Umbilical cord (tissue), 2 donors: ENCODE measurements around the gene DPP6. TPM values are rescaled to one million over a fixed set of nuclear protein-coding genes. Genes with fewer than 3 reads are reported as not detected.

Experiments
- DNase-seq: peaks from one replicate; pipeline ENCODE4 v3.0.0-alpha.2; 2015; ENCODE audit warnings: low spot score
- total RNA-seq: library from RNA; depleted of rRNA; stranded (reverse); fragments of >200 nt; gene quantifications from one replicate; pipeline ENCODE4 v1.2.3, GENCODE V29; 2014; ENCODE audit warnings: low replicate concordance; ENCODE audit not compliant: insufficient read depth

Gene DPP6
- total RNA-seq, 1 donor from 2014 or later: 1.2 TPM

DNA sequence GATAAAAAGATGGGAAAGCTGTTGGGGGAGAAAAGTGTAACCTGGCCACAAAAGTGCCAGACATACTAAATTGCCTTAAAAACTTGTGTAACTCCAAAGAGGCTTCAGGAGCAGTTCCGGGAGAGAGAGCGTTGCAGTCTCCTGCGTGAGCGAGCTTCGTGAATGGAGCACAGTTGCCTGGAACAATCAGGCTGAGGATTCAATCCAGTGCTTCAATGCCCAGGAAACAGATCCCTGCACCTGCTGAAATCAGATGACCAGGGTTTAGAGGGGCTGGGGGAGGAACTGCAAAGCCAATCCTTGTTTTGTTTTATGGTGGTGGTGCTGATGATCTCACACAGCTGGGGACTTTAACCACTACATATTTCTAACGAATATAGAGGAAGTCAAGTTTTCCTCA is 398.3 kb downstream of the DPP6 start:
- no peak for DNase-seq

DNA sequence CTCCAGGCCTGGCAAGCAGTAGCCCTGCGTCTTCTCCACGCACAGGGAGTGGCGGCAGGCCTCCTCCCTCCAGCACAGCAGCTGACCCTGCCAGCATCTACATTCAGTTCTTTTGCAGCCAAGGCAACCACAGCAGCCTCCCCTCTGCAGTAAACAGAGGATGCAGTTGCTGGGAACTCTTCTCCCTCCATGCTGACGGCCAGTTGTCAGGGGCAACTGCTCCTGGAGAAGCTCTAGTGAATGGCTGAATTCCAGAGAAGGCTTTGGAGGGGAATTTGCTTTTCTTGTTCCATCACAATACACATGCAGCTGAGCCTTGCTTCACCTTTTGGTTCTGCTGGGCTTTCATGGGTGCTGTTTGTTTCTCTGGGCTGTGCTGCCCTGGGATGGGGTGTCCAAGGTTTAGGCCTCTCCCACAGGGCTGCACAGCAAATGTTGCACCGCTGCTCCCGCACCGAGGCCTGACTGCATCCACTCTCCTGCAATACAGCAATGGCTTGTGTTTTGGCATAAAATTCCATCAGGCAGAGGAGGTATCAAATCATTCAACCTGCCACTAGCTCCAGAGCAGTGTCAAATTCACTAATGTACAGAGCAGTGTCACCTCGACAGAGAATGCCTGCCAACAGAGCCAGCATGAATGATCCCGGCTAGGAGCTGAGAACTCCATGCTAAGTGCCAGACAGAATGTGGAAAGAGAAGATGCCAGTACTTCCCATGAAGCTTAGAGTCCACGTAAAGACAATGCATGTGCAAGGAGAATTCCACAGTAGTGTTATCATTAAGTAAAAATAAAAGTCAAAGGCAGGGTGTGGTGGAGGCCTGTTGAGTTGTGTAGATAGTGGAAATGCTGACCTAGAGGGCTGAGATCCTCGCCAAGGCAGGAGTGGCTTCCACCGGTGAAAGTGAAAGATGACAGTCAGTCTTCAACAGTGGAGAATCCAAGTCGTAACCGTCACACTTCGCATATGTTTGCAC is 399.6 kb downstream of the DPP6 start:
- DNase-seq: no peak

DNA sequence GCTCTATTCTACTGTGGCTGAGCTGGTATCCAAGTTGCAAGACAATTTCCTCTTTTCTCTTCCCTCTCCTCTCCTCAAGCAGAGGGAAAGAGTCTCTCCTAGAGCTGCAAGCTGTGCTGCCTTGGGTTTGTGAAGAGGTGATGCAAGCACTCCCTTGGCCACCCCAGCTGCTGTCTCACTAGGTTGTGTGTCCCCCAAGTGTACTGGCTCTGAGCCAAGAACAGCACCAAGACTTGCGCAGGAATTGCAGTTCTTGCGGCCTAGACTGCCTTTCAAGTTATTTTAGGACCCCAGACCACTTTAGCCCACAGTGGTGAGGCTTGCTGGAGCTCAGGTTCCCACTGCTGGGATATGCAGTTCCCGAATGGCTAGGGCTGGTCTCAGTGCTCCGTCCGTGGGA is 411.6 kb downstream of the DPP6 start:
- no peak for DNase-seq

DNA sequence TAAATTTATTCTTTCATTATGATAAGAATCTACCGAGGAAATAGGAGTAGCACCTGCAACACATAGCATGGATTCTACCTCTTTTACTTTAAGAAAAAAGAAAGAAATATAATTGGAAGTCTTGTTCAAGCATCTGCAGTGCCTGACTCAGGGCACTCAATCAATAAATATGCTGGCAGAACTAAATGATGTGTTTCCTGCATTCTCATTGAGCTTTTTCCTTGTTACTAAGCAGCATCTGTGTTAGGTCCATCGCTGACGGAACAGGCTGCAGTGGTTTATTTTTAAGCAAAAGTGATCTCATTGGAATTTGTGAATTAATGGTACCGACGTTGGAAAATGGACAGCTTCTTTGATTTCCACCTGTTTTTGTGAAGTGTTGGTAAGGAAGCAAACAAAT is 417.5 kb downstream of the DPP6 start:
- DNase-seq: no peak

DNA sequence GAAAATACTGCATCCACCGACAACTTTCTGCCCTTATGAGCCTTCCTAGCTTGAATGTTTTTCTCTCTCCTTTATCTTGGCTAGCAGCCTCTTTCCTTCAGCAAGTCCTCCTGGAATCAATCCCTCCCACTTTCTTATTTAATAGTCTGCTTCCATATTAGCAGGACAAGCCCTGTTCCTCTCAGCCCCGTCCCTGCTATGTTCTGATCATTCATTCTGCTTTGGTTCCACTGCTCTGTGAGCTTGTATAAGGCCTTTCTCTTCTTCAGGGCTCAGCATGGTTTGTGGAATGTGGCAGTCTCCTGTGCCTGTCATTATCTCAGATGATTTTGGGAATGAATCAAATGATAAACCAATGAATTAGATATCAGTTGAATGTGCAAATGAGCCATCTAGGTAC is 420.1 kb downstream of the DPP6 start:
- DNase-seq: no peak

DNA sequence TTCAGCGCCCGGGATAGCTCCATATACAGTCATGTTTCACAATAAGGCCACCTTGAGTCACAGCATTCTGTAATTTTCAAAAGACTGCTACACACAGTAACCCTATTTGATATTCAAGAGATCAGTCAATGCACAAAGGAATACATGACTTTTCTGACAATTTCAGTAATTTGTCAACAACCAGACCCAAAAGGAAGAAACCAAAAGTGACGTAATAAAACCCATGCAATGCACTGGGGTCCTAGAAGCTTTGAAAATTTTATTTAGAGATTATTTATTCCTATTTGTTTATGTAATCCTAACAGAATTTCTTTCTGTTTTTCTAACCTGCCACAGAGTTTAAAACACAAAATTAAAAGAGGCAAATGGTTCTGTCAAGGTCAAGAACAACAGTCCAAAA is 421.2 kb downstream of the DPP6 start:
- no peak for DNase-seq

DNA sequence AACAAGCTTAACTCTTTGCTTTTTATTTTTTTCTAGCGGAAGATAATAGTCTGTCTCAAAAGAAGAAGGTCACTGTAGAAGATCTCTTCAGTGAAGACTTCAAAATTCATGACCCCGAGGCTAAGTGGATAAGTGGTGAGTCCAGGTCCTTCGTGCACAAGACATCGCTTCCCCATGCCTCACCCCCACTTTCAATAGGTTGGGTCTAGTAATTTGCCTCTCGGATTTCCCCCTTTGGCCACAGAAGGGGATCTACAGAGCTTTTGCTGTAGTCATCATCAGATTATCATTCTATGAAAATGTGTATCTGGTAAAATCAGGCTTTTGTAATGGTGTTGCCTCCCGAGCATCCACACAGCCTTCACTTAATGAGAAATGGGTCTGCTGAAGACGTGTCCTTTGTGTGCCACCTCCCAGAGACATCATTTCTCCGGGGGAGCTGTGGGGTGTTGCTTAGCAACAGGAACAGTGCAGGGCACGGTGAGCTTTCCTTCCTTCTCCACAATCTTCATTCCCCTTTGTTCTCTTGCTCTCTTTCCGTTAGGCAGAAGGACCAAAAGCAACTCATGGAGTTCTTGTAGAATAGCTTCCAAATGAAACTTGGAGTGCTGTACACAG is 422.8 kb downstream of the DPP6 start:
- no peak for DNase-seq

DNA sequence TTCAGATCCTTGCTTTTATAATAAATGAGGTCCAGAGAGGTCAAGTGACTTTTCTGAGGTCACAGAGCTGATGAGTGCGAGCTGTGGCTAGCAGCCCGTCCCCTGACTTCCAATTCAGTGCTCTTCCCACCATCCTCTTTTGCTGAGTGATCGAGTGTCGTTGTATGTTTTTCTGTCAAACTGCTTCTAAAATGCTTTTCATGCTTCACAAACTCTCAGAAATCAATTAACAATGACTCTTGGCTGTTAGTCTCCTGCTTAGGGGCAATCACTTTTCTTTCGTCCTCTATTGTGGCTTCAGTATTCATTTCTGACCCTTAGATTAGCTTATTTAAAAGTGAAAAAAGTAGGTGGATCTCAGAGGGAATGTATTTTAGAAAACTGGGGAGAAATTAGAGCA is 423.7 kb downstream of the DPP6 start:
- DNase-seq: no peak

DNA sequence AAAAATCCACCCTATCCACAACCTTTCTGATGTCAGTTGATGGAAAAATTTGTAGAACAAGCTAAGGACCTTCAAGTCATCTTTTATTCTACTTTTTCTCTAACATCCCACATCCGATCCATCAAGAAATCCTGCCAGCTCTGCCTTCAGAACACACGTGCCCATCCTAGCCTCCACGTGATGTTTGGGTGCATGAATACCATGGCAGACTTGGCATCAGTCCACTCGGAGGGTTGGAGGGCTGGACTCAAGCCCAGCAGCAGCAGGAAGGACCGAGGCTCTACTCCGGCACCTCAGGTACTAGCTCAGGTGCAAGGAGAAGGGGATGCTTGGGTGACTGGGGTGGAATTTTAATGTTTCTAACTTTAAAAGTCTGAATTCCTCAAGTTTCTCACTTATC is 428.6 kb downstream of the DPP6 start:
- DNase-seq: no peak

DNA sequence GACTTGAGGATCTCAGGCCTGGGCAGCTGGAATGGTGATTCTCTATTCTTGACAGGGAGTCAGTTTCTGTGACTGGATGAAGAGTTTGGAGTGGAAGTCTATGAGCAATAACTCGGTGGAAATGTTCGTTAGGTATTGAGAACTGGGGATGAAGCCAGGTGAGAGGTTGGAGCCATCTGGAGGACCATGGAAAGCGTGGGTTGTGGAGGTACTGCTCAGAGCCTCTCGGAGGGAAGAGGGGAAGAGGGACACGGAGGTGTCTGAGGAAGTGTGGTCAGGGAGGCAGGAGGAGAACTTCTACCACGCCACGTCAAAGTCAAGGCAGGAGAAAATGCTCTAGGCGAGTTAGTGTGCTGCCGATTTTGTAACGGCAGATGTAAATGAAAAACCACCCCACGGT is 430.7 kb downstream of the DPP6 start:
- no peak for DNase-seq

DNA sequence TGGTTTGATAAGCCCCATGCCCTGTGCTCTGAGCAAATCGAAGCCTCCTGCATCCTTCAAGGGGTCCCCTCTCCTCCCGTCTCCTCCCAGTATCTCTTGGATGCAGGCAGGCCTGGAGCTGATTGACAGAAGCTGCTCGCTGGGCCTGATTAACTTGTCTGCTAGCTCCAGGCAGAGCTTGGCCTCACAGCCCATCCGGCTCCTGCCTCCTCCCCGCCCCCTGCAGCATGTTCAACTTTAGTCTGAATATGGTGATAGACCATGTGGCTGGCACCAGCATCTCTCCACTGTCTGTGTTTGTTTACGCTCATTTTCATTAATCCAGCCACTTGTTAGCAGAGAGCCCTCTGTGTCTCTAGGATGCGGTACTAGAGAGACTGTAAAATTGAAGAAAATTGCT is 432.2 kb downstream of the DPP6 start:
- no peak for DNase-seq

DNA sequence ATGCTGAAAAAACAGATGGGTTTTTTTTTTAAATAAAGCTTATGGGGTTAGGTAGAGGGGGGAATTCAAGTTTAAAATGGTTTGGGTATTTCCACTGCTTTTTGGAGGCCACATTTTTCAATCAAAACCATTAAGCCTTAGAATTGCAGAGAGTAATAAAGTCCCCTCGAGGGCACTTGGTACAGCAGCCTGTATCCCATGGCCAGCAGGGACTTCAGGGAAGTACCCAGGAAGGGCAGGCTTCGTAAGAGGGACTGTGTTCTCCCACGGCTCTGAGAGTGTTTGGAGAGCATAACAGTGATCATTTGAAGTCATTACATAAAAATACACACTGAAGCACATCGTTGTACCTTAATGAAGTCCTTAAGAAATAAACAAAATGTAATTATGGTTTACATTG is 432.7 kb downstream of the DPP6 start:
- no peak for DNase-seq

DNA sequence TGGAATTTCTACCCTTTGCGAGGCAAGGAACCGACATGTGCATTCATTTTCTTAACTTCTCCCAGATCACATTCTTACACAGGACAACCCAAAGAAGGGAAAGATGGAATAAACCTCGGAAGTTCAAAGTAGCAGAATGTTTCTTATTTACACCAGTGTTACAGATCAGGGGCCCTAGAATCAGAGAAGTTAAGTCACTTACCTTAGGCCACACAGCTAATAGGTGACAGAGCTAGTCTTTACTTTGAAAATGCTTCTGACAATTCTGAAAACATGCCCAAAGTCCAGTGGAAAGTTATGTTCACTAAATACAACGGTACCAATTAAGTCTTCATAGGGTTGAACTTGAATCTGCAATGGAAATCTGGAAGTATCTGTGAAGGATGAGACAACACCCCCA is 437.7 kb downstream of the DPP6 start:
- DNase-seq: no peak

DNA sequence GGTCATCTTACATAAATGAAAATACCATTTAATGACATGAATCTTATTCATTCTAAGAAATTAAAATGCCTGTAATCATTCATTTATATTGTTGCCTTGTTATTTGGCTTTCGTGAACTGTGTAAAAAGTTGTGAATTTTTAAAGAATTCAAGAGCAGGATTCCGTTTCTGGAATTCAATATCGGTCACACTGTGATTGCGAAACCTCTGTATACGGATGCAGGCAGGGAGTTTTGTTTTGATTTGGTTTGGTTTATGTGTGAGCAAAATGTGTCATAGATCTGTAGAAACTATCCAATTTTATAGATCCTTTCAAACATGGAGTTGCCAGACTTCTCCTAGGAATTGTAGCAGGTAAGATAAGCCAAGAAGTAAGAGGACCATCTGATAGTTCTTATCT is 441.4 kb downstream of the DPP6 start:
- no peak for DNase-seq

DNA sequence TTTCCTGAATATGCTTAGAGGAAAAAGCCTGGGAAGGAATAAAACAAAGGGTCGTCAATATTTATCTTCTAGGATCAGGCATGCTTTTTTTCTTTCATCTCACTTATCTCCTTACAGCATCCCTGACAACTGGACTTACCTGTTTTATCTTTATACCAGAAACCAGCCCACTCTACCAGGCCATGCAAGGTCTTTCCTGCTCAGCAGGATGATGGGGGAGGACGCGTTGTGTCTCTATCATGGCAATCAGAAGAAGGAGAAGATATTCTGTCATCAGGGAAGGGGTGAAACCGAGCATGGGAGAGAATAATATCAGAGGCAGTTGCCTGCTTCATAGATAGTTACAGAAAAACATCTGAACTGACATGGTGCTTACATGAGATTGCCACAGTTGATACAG is 445.6 kb downstream of the DPP6 start:
- DNase-seq: no peak

DNA sequence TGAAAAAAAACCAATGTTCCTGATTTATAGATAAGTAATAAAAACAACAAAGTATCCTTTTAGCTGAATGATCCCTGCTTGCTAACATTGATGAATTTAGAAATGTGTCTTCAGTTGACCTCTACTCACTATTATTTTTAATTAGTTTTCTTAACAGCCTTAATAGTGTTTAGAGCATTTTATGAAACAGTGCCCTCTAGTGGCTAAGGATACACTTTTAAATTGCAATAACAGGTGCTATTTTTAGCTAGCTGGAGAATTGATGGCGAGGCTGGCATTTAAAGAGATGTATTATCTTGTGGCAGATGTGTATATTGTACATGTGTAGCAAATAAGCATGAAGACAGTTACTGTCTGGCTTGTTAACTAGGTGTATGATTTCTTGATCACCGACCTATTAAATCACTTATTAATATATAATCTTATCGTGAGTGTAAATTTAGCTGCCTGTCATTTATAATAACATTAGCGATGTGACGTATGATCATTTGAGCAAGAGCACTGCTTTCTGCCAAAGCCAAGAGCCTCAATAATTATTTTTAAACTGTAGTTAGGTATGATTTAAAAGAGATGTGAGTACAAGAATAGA is 451.9 kb downstream of the DPP6 start:
- peak; percentile 43 for DNase-seq

DNA sequence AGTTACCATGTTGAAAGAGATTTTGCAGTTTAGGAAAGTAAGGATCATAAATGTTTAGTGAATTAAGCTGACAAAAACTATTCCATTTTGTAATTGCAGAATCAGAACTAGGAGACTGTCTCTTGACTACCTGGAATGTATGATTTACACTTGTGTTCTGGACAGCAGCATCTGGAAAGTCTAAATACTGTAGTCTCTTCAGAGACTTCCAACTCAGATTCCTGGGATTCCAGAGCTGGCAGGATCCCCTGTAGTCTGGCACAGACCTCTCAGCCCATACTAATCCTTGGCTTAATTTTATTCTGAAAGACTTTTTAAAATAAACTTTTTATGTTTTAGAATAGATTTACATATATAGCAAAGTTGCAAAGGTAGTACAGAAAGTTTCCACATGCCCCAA is 452.7 kb downstream of the DPP6 start:
- peak; percentile 76 for DNase-seq

DNA sequence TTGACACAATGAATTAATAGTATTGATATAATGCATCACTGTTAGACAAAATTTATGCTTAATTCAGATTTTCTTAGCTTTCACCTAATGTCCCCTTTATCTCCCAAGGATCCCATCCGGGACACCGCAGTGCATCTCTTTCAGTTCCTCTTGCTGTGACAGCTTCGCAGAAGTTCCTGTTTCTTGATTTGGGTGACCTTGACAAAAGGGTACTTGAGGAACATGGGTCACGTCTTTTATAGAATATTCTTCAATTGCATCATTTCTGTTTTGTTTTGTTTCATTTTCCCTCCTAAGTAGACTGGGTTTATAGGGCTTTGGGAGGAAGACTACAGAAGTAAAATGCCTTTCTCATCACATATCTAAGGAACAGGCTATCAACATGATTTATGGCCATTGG is 453.2 kb downstream of the DPP6 start:
- DNase-seq: peak; percentile 18

DNA sequence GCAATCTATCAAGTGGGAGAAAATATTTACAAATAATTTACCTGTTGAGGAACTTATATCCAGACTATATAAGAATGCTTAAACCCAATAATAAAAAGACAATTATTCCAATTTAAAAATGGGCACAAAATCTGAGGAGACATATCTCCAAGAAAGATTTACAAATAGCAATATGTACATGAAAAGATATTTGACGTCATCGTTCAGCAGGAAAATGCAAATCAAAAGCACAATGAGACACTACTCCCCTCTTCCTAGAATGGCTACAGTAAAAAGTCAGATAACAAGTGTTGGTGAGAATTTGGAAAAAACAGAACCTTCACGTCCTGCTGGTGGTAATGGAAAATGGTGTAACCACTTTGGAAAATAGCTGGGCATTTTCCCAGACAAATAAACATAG is 457.0 kb downstream of the DPP6 start:
- no peak for DNase-seq

DNA sequence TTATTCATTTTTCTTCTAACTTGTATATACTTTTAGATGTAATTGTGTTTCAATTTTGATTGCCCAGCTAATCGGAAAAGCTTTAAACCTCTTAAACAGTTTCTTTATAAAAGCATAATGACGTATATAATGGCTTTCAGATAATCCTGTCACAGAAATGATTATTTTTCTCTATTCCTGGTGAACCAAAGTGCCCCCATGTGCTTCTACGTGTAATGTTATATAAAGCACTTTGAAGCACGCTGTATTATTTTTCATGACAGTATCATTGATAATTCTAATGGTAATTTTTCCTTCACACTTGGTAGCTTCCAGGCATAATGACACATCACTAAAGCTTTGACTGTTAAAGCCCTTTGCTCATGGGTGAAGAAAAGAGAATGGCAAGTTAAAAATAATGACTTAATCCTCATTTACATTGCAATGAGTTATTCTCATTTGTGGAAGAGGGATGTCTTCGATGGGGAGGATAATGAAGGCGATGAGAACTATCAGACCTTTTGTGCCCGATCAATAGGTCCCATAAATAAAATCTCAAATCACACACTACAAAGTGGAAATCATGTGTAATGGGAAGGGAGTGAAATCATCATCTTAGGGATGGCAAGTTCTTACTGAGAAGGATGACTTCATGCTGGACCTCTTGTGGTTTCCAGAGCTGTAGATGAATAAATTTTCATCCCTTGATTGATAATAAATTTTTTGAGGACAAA is 460.1 kb downstream of the DPP6 start:
- no peak for DNase-seq

DNA sequence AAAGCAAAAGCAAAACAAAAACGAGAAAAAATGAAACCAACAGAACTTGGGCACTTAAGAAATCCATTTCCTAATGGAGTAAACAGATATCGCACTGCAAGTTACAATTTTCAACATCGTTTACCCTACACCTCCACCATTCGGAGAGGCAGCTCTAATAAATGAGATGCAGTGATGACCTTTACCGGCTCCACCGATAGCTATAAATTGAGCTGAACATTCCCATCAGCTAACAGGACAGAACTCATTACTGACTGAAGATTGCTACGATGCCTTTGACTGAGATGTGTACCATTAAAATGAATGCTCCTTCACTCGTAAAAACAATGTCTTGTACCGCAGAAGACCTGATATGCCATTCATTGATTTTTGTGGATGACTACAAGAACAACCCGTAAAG is 465.6 kb downstream of the DPP6 start:
- DNase-seq: no peak

DNA sequence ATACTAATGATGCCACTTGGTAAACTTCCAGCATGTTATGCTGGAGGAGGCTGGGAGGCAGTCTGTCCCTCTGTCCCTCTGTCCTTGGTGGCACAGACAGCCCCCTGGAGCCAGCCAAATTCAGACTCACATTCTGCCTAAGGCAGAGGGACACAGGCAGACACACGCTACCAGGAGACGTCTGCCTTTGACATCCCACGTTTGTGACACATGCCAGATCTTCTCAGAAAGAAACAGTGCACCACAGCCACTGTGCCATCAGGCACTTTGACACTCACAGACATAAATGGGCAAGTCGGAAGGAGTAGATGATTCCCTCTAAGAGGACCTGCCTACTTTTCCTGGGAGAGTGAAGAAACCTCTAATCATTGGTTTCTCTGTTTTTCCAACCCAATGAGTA is 467.0 kb downstream of the DPP6 start:
- no peak for DNase-seq
